ENCODE results near the gene CYYR1.

DNA sequence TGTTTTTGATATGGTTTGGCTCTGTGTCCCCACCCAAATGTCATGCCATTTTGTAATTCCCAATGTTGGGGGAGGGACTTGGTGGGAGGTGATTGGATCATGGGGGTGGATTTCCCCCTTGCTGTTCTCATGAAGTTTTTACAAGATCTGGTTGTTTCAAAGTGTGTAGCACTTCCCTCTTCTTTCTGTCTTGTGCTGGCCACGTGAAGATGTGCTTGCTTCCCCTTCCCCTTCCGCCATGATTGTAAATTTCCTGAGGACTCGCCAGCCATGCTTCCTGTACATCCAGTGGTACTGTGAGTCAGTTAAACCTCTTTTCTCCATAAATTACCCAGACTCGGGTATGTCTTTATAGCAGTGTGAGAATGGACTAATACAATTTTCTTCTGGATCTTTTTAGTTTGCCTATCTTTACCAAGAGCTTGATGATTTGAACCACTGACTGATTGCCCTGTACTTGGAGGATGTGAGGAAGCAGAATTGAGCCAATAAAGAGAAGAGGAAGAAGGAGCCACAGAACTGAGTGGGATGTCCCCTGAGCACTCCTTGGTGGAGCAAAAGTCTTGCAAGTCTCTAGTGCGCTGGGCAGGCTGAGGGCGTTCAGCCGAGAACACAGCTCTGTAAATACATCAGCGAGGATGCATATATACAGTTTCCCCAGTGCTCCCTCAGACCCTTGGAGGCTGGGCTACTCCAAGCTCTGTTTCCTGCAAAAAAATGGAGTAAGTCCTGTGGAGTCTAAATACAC is 102.6 kb downstream of the CYYR1 start:
- TF ChIP-seq, protein P1, sequence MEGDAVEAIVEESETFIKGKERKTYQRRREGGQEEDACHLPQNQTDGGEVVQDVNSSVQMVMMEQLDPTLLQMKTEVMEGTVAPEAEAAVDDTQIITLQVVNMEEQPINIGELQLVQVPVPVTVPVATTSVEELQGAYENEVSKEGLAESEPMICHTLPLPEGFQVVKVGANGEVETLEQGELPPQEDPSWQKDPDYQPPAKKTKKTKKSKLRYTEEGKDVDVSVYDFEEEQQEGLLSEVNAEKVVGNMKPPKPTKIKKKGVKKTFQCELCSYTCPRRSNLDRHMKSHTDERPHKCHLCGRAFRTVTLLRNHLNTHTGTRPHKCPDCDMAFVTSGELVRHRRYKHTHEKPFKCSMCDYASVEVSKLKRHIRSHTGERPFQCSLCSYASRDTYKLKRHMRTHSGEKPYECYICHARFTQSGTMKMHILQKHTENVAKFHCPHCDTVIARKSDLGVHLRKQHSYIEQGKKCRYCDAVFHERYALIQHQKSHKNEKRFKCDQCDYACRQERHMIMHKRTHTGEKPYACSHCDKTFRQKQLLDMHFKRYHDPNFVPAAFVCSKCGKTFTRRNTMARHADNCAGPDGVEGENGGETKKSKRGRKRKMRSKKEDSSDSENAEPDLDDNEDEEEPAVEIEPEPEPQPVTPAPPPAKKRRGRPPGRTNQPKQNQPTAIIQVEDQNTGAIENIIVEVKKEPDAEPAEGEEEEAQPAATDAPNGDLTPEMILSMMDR (IDR thresholded peaks at IDR 0.05): no peak
- TF ChIP-seq, protein P2, sequence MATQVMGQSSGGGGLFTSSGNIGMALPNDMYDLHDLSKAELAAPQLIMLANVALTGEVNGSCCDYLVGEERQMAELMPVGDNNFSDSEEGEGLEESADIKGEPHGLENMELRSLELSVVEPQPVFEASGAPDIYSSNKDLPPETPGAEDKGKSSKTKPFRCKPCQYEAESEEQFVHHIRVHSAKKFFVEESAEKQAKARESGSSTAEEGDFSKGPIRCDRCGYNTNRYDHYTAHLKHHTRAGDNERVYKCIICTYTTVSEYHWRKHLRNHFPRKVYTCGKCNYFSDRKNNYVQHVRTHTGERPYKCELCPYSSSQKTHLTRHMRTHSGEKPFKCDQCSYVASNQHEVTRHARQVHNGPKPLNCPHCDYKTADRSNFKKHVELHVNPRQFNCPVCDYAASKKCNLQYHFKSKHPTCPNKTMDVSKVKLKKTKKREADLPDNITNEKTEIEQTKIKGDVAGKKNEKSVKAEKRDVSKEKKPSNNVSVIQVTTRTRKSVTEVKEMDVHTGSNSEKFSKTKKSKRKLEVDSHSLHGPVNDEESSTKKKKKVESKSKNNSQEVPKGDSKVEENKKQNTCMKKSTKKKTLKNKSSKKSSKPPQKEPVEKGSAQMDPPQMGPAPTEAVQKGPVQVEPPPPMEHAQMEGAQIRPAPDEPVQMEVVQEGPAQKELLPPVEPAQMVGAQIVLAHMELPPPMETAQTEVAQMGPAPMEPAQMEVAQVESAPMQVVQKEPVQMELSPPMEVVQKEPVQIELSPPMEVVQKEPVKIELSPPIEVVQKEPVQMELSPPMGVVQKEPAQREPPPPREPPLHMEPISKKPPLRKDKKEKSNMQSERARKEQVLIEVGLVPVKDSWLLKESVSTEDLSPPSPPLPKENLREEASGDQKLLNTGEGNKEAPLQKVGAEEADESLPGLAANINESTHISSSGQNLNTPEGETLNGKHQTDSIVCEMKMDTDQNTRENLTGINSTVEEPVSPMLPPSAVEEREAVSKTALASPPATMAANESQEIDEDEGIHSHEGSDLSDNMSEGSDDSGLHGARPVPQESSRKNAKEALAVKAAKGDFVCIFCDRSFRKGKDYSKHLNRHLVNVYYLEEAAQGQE (IDR thresholded peaks at IDR 0.05; ENCODE audit: insufficient read depth in 1 of 2, low read depth in 2 of 2, low read length in 1 of 2): no peak
- no peak for TF ChIP-seq TCF7L2 (IDR thresholded peaks at IDR 0.05; ENCODE audit: low read depth, low read length)
